GM12864 (cell line): ENCODE data around the gene CLBA1.
A peak's percentile ranks its signal among the peaks of the same experiment; 100 is the strongest.

ENCODE experiments used
- DNase-seq: peaks from one replicate; pipeline ENCODE4 v3.0.0-alpha.2; 2011; ENCODE audit warnings: low read depth
- H3K4me3 ChIP-seq: 2 replicates; pipeline ENCODE4 v1.5.1; 2011; ENCODE audit warnings: mild to moderate bottlenecking, low read depth, low read length, control low read depth
- TF ChIP-seq, protein P1 (sequence below): IDR thresholded peaks from 2 replicates; pipeline ENCODE4 v1.5.1; 2011; ENCODE audit warnings: low read depth, mild to moderate bottlenecking, moderate library complexity, low read length, control low read depth, inconsistent platforms; ENCODE audit errors: missing control alignments

Gene CLBA1

DNA sequence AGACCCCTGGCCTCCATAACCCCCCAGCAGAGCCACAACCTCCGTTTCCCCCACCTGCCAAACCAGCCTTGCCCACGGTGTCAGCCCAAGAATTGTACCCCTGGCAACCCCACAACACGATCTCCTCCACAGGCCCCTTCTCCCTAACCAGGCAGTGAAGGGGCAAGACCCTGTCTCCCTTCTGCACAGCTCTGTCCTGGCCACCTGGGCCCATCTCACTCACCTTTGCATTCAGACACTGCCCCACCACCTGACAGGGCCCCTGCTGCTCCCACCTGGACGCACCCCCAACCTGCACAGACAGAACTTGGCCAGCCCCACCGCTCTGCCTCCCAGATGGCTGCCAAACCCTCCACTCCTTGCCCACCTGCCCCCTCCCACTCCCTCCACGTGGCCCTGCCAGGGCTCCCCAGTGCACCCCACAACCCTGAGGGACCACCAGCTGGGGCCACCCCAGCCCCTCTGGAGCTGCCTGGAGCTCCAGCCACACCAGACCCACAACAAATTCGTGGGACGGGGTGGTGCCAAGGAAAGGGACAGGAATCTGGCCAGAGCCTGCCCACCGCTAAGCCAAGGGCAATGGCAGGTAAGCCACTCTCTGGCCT is 19.2 kb upstream of the CLBA1 start:
- no peak overlapping the region for H3K4me3 ChIP-seq
- TF ChIP-seq, protein P1, sequence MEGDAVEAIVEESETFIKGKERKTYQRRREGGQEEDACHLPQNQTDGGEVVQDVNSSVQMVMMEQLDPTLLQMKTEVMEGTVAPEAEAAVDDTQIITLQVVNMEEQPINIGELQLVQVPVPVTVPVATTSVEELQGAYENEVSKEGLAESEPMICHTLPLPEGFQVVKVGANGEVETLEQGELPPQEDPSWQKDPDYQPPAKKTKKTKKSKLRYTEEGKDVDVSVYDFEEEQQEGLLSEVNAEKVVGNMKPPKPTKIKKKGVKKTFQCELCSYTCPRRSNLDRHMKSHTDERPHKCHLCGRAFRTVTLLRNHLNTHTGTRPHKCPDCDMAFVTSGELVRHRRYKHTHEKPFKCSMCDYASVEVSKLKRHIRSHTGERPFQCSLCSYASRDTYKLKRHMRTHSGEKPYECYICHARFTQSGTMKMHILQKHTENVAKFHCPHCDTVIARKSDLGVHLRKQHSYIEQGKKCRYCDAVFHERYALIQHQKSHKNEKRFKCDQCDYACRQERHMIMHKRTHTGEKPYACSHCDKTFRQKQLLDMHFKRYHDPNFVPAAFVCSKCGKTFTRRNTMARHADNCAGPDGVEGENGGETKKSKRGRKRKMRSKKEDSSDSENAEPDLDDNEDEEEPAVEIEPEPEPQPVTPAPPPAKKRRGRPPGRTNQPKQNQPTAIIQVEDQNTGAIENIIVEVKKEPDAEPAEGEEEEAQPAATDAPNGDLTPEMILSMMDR: no peak
- DNase-seq: no peak

GRCh38 chr14:104966981-104967385 is 18.6 kb upstream of the CLBA1 start:
- no peak for DNase-seq
- TF ChIP-seq, protein P1: no peak
- H3K4me3 ChIP-seq: no peak overlapping the region

DNA sequence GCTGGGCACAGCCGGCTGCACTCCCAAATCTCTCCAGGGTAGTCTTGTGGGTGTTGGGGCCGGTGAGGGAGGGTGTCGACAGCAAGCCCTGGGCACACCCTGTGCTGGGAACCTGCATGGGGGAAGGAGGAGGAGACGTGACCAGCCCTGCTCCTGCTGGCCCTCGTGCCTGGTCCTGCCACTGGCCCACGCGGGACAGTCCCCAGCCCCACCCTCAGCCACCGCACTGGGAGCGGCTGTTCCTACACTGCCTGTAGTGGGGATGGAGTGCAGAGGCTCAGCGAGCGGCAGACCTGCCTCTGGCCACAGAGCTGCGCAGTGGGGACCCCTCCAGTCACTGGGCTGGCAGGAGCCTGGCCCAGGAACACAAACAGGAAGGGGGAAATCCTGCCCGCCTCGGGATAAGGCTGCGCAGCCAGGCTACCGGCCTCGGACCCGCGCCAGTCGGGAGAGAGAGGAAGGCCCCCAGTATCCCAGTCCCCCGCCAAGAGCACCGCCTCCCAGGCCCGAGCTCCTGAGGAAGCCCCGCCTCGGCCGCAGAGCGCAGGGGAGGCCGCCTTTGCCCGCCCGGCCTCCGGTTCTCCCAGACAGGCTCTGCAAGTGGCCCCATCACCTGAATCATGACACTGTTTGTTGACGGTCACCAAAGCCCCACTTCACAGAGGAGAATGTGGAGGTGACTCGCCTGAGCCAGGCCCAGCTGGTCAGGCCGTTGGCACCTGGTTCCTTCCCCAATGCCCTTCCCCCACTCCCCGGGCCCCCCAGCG is 18.0 kb upstream of the CLBA1 start:
- TF ChIP-seq, protein P1: no peak
- DNase-seq: no peak
- no peak overlapping the region for H3K4me3 ChIP-seq

DNA sequence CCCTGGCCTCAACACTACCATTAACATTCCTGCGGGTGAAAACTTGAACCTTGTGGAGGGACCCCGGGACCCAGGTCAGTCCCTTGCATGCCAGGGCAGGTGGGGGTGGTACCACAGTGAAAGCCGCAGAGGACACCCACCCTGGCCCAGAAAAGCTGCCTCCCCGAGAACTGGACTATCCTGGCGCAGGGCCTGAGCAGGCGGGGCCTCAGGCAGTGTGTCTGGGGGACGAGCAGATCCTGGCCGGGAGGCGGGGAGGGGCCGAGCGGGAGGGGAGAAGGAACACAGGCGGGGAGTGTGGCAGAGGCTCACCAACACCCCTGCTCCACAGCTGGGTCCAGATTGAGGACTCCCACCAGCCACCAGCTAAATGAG is 17.4 kb upstream of the CLBA1 start:
- no peak for DNase-seq
- TF ChIP-seq, protein P1: no peak
- no peak overlapping the region for H3K4me3 ChIP-seq

DNA sequence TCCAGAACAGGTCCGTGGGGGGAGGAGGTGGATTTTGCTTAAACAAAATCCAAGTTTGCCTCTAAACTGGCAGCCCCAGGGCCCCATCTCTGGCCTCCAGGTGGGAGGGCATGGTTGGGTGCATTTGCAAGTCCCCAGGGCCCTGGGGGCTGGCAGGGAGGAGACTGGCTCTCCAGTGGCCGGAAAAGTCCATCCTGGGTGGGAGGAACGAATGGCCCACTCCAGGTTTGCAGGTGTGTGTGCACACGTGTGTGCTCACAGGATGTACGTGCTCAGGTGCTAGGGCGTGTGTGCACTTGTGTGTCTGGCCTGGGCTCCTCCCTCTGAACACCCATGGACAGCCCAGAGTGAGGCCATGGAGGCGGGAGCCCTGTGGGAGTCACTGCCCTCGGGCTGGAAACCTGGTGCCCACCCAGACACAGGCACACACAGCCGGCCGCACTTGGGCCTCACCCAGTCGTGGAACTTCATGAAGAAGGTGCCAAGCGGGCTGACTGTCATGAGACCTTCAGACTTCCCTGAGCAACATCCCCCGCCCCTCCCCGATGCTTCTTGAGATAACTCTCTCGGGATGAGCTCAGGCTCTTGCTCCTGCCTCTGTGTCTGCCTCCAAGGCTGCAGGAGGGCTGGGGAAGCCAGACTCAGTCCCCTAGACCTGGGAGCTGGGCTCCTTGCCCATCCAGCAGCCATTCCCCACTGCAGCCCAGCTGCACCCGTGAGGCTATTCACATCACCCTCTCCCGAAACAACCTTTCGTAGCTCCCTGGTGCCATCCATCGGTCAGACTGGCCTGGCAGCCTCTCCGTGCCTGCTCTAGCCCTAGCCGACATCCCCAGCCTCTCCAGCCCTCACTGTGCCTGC is 16.8 kb upstream of the CLBA1 start:
- no peak overlapping the region for H3K4me3 ChIP-seq
- TF ChIP-seq, protein P1: peak; percentile 33
- DNase-seq: no peak

GRCh38 chr14:104969741-104970230 is 15.8 kb upstream of the CLBA1 start:
- TF ChIP-seq, protein P1: no peak
- H3K4me3 ChIP-seq: no peak overlapping the region
- no peak for DNase-seq
